WTC11 (cell line): Measurements from ENCODE around the gene MTMR2.

Experiments used
- CREM ChIP-seq: sonication (generic); formaldehyde crosslinking; IDR thresholded peaks from 2 replicates; pipeline ENCODE4 v1.8.1; 2022; ENCODE audit warnings: mild to moderate bottlenecking, missing genetic modification reagents, moderate library complexity
- CTCF ChIP-seq: fragments of 200-600 bp; IDR thresholded peaks from 2 replicates; pipeline ENCODE4 v1.8.0; 2022; ENCODE audit warnings: antibody characterized with exemption
- FOXK1 ChIP-seq: sonication (generic); formaldehyde crosslinking; IDR thresholded peaks from 2 replicates; pipeline ENCODE4 v1.8.0; 2022; ENCODE audit warnings: mild to moderate bottlenecking, moderate library complexity, missing genetic modification reagents

DNA sequence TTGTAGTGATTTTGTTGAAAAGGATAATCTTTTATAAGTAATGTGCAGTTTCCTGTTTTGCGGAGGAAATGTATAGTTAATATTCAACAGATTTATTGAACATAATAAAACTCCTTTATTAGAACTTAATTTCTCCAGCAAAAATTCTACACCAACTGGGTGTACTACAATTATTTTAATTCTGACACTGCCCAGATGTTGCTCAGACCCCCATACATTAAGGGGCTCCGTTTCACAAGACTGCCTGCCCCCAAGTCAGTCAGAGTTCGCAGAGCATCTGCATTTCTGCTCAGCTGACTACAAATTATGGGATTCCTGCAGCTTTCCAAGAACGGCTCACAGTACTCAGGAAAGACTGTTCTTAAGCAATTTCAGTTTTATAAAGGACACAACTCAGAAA, 127.4 kb downstream of the MTMR2 start:
- no peak for TF ChIP-seq CTCF
- TF ChIP-seq FOXK1 (CRISPR knock-in tag), result no peak
- TF ChIP-seq CREM (CRISPR knock-in tag), result no peak
